ENCODE measurements around the gene PTGES. TPM values are rescaled to one million over a fixed set of nuclear protein-coding genes. Genes with fewer than 3 reads are reported as not detected.

PTGES gene
- total and polyA plus RNA-seq, 2 experiments from 2014 or later = 2.8 to 3.6 TPM

DNA sequence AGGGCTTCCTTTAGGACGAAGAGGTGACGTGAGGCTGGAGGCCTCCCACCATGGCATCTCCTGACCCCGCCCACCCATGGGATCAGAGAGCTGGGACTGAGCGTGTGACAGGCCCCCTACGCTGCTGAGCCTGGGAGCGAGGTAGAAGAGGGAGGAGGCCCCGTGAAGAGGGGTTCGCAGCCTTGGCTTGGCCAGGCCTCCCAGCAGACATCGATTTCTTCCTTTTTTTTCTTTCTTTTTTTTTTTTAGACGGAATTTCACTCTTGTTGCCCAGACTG is 39.5 kb downstream of the PTGES start:
- Mint-ChIP-seq H3K4me1 (peaks cover 11% of the 10 kb centered on the region), H3K36me3 (ENCODE audit: low read depth) (no peaks in the 10 kb centered on the region), H3K27me3 (ENCODE audit: insufficient read depth, low read depth, poor library complexity) (peaks cover 4% of the 10 kb centered on the region), H3K4me3 (no peak overlapping the region), H3K27ac (no peak overlapping the region), H3K9me3 (no peaks in the 10 kb centered on the region)
- Histone ChIP-seq H2AFZ (0 out of 2 replicates have a peak overlapping the region, but pooled peaks have one; percentile 43), H4K20me1 (replicated peaks; ENCODE audit: insufficient read depth) (no peaks in the 10 kb centered on the region), H3K9me2 (ENCODE audit: insufficient read depth) (no peaks in the 10 kb centered on the region), H3K4me3 (no peak overlapping the region), H3F3A (replicated peaks; ENCODE audit: low read depth) (no peaks in the 10 kb centered on the region), H3K79me2 (replicated peaks; ENCODE audit: insufficient read depth) (no peaks in the 10 kb centered on the region), H3K36me3 (ENCODE audit: insufficient read depth) (no peaks in the 10 kb centered on the region), H3K27me3 (ENCODE audit: insufficient read depth) (no peaks in the 10 kb centered on the region), H3K27ac (ENCODE audit: low read depth) (no peak overlapping the region), H3K4me2 (no peak overlapping the region), H3K4me1 (ENCODE audit: insufficient read depth) (peaks cover 14% of the 10 kb centered on the region)
- ATAC-seq = peak; percentile 20; the same call in 2 of the 3 replicates
- no peak for TF ChIP-seq ZNF114 (CRISPR knock-in tag; IDR thresholded peaks at IDR 0.05)
- TF ChIP-seq CREB1 (CRISPR knock-in tag; IDR thresholded peaks at IDR 0.05; ENCODE audit: low read depth) = no peak
- TF ChIP-seq ZNF331 (CRISPR knock-in tag; IDR thresholded peaks at IDR 0.05; ENCODE audit: low read depth) = no peak
- no peak for TF ChIP-seq JUNB (IDR thresholded peaks at IDR 0.05; ENCODE audit: unreplicated experiment)
- no peak for TF ChIP-seq EZH2 (IDR thresholded peaks at IDR 0.05; ENCODE audit: low read depth, unreplicated experiment)
- TF ChIP-seq, protein P1, sequence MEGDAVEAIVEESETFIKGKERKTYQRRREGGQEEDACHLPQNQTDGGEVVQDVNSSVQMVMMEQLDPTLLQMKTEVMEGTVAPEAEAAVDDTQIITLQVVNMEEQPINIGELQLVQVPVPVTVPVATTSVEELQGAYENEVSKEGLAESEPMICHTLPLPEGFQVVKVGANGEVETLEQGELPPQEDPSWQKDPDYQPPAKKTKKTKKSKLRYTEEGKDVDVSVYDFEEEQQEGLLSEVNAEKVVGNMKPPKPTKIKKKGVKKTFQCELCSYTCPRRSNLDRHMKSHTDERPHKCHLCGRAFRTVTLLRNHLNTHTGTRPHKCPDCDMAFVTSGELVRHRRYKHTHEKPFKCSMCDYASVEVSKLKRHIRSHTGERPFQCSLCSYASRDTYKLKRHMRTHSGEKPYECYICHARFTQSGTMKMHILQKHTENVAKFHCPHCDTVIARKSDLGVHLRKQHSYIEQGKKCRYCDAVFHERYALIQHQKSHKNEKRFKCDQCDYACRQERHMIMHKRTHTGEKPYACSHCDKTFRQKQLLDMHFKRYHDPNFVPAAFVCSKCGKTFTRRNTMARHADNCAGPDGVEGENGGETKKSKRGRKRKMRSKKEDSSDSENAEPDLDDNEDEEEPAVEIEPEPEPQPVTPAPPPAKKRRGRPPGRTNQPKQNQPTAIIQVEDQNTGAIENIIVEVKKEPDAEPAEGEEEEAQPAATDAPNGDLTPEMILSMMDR (conservative IDR thresholded peaks at IDR 0.05; ENCODE audit: low read depth in 2 of 2) = no peak
- no peak for TF ChIP-seq STAT1 (IDR thresholded peaks at IDR 0.05; ENCODE audit: unreplicated experiment)
- no peak for TF ChIP-seq EZH2phosphoT487 (IDR thresholded peaks at IDR 0.05; ENCODE audit: unreplicated experiment)
- no peak for TF ChIP-seq ZNF462 (CRISPR knock-in tag; IDR thresholded peaks at IDR 0.05)
- TF ChIP-seq NANOG (IDR thresholded peaks at IDR 0.05; ENCODE audit: borderline replicate concordance) = no peak
- no peak for TF ChIP-seq ETS1 (IDR thresholded peaks at IDR 0.05)
- no peak for TF ChIP-seq POLR2AphosphoS5 (IDR thresholded peaks at IDR 0.05; ENCODE audit: low read depth)
- no peak for TF ChIP-seq REST (IDR thresholded peaks at IDR 0.05; ENCODE audit: unreplicated experiment)
- DNase-seq (ENCODE audit: low spot score) = no peak

Data from GM23338 (cell line).